ENCODE measurements around the gene SNAPC4.

Gene SNAPC4

DNA sequence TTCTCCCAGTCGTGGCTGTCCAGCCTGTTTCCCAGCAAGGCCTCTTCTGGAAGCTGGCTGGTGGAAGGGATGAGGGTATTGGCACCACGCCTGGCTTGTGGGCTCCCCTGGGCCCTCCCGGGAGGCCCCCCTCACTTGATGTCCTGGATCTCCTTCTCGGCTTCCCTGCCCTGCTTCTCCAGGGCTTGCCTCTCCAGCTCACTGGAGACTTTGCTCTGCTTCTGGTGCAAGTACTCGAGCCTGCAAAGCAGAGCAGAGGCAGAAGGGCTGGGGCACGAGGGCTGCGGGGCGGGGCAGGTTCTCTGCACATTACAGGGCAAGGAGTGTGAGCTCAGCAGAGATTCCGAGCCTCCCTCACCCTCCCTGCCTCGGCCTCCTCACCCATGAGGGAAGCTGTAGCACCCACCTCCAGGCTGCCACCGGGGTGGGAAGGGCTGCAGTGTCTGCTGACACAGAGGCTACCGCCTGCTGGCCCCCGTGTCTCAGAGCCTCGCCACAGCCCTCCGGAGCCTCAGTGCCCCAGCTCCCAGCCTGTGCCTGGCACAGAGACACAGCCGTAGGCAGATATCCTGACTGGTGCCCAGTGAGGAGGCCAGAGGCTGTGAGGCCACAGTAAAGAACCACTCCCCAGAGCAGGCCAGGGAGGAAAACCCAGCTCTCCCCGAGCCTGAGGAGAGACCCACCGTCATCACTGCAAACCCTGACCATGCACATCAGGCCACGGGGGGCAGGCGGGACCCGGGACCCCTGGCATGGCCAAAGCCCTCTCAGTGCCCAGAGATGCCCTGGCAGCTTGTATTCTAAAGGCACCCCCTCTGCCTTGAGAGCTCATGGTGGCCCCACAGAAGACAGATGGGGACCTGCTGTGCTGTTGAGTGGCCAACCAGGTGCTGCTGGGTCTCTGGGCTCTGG, 7.2 kb downstream of the SNAPC4 start:
- DNase-seq (ENCODE audit: low read depth in 2 of 2): no peak

DNA sequence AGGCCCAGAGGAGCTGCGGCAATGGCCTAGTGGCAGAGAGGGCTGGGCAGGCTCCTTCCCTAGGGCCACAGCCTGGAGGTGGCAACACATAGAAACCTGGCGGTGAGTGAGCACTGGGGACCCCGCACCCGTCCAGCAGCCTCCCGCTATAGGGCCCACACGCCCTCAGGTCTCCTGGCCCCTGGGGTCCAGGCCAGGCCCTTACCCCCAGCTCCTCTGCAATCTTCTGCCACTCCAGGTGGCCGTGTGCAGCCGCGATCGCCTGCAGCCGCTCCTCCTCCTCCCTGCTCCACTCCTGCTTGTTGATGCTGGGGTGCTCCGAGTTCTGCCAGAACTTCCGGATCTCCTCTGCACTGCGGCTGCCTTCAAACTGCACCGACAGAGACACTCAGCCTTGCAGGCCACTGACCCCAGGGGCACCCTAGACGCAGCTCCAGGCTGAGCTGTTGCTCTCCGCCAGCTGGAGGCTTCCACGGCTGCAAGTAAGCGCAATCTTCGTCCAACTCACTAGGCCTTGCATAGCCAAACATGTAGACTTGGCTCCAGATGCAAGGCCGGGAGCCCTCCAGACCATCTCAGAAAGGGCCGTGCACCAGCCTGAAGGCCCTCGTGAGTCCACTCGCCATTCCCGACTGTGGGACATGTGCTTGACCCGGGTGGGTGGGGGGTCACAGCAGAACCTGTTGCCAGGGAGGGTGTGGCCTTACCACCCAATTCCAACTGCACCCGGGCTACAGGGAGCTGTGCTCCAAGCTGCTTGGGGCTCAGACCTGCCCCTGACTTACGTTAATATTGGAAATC, 8.0 kb downstream of the SNAPC4 start:
- DNase-seq (ENCODE audit: low read depth in 2 of 2): no peak

DNA sequence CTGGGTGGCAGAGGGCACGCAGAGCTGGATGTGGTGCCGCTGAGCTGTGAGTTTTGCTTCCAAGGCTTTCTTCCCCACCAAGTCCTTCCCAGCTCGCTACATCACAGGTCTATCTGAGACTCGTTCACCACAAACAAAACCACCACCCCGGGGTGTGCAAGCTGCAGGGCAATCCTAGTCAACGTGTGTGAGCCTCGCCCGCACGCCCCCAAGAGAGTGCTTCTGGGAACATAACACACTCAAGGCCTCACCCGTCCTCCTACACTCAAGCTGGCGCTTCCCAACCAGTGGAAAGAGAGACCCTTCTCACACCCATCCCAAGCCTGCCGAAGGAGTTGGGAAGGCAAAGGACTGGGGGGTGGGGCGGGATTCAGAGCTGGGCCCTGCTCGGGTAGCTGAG, 10.6 kb downstream of the SNAPC4 start:
- no peak for DNase-seq (ENCODE audit: low read depth in 2 of 2)

DNA sequence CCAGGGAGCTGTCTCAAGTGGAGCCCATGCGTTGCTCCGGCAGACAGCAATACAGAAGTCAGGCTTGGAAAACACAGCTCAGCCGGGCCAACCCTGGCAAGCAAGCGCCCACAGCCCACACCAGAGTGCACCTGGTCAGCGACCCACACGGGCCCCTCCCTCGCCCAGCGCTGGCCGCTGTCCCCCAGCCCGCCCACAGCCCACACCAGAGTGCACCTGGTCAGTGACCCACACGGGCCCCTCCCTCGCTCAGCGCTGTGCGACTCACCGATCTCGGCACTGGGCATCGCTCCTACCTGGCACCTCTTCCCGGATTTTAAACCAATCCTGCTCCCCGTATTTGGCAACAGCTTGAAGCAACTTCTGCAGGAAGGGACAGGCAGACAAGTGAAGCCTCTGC, 12.8 kb downstream of the SNAPC4 start:
- no peak for DNase-seq (ENCODE audit: low read depth in 2 of 2)

DNA sequence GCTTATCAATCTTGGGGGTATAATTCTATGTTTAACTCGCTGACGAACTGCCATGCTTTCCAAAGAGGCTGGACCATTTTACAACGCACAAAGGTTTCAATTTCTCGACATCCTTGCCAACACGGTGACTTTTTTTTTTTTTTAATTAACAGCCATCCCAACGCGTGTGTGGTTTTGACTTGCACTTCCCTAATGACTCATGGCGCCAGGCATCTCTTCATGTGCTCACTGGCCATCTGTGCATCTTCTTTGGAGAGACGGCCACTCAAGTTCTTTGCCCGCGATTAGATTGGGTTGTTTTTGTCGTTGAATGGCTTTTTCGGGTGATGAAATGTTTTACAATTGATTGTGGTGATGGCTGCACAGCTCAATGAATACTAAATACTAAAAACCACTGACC, 14.0 kb downstream of the SNAPC4 start:
- no peak for DNase-seq (ENCODE audit: low read depth in 2 of 2)

DNA sequence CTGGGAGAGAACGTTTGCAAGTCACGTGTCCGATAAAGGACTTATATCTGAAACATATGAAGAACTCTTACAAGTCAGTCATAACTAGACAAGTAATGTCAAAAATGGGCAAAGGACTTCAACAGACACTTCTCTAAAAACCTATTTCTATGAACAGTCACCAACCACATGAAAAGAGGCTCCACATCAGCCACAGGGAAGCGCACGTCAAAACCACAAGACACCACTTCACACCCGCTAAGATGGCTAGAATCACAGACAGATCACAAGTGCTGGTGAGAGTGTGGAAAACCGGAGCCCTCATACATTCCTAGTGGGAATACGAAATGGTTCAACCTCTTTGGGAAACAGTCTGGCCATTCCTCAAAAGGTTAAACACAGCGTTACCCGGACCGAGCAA, 15.0 kb downstream of the SNAPC4 start:
- DNase-seq (ENCODE audit: low read depth in 2 of 2): no peak

DNA sequence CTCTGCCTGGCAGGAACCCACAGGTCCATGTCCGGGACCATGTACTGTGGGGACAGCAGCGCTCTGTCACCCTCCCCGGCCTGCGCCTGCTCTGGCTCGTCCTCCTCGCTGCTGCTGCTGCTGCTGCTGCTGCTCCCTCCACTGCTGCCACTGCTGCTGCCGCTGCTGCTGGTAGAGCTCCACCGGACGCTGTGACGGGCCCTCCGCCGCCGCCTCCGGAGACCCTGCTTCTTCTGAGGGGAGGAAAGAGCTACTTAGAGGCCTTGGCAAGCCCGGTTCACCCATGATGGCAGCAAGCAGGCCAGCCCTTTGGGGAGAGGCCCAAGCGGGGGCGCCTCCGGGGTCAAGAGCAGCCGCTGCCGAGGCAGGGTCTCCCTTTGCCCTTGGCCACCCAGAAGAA, 16.5 kb downstream of the SNAPC4 start:
- DNase-seq (ENCODE audit: low read depth in 2 of 2): no peak

DNA sequence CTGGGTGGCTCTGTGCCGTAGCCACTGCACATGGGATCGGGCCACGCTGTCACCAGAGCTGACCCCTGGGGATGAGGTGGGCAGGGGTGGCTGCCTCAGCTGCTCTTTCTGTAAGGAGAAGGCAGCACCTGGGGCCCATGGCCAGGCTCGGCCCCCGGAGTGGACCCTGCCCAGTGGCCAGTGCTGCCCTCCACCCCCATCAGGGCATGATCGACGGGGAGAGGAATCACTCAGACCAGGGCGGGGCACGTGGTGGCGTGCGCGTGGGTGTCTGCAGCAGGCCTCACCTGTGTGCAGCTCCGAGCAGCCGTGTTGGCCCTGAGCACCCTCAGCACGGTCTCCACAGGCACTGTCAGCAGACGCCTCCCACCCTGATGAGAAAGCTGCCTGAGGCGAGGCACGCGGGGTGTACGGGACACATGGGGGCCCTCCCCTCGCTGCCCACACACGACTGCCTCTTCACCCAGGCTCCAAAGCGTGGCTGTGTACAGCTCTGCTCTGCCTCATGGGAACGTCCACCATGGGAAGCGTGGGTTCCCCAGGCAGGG, 17.9 kb downstream of the SNAPC4 start:
- DNase-seq (ENCODE audit: low read depth in 2 of 2): no peak

DNA sequence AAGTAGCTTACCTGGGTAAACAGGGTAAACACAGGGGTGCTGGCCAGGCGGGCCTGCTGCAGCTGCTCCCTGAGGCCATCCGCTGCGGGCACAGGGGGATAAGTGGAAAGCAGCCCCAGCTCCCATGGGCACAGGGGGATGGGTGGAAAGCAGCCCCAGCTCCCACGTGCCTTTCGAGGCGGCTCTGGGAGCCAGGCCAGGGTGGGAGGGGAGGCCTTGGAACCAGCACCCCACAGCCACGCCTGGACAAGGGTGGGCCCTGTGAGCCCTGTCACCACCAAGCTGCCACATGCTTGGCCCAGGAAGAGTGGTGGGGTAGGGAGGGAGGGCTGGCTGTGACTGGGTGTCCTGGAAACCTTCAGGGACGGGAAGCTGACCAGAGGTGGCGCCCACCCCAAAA, 18.7 kb downstream of the SNAPC4 start:
- no peak for DNase-seq (ENCODE audit: low read depth in 2 of 2)

DNA sequence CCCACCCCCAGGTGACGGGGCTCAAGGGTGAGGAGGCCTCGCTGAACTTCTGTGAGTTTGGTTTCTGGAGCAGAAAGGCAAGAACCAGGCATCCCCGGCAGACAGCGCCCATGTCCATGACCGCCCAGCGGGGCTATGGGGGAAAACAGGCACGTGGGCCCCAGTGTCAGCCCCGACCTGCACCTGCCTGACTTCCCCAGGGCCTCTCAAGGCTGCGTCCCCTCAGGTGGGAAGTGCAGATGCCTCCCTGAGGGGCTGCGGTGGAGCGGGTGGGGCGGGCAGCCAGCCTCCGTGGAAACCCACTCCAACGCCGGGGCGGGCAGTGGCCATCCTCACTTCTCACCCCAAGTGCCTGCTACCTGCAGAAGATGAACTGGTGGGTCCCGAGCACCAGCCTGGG, 19.6 kb downstream of the SNAPC4 start:
- no peak for DNase-seq (ENCODE audit: low read depth in 2 of 2)

DNA sequence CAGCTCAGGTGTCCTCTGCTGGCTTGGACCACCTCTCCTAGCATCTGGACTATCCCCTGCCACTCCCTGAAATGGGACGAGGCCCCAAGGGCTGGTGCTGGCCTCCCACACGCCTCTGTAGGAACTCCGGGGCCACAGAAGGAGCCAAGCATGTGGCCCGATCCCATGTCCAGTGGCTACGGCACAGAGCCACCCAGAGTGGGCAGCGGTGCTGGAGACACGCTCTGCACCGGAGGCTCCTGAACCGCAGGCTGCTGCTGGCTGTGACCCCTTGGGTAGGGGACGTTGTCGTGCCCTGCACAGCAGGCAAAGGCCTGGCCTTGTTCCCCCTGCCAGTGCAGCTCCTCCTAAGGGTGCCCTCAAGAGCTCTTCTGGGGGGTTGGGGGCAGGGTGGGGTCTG, 20.1 kb downstream of the SNAPC4 start:
- no peak for DNase-seq (ENCODE audit: low read depth in 2 of 2)

DNA sequence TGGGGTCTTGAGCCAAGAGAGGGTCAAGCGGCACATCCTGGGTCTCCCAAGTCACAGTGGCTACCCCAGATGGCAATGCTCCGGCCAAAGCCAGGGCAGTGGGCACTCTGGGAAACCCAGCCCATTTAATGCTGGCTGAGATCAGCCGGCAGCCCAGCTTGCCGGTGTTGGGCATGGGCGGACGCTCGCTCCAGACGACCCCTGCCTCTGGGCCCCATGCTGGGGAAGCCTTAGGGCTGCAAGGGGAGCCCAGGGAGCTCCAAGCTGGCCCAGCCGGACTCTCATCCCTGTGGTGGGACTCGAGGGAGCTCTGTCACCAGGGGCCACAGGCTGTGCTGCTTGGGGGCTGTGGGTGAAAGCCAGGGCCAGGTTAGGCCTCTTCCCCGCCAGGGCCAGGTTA, 20.6 kb downstream of the SNAPC4 start:
- no peak for DNase-seq (ENCODE audit: low read depth in 2 of 2)

DNA sequence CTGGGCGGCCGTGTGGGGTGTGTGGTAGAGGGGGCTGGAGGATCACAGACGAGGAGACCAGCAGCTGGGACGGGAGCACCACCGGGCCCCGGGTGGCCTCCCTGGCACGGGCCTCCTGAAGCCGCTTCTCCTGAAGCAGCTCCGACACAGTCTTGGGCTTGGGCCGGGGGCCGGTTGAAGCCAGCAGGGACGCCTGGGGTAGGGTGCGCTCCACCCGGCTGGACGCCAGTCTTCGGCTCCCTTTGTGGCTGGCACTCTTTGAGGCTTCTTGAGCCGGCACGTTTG, 21.0 kb downstream of the SNAPC4 start:
- no peak for DNase-seq (ENCODE audit: low read depth in 2 of 2)

DNA sequence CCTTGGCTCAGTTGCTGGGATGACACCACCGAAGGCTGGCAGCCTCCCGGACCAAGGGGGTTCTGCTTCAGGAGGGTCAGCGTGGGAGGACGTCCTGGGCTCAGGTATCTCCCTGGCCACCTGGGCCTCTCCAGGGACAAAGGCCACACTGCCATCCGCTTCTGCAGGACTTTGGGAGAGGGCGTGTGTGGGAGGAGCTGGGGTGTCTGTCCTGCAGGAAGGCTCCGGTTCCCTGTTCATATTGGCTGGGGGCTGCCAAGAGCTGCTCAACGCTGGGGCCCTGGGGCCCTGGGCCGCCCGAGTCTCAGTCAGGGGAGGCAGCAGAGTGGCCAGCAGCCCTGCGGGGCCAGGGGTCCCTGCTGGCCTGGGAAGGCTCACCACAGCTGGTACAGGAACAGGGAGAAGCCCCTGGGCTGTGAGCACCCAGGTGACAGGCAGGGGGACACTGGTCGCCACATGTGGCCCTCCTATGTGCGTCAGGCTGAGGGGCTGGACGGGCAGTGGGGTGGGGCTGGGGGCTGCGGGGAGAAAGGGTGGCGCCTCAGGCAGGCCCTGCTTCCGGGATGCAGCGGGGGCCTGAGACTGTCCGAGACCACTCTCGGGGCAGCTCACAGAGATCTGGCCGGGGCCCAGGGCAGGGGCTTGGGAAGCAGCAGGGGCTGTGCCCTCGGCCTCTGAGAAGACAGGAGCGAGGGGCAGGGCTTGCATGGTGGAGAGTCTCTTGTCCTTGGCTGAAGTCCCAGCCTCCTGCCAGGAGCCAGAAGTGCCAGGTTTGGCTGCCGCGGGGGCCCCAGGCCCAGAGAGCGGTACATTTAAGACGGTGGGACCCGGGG, 21.6 kb downstream of the SNAPC4 start:
- no peak for DNase-seq (ENCODE audit: low read depth in 2 of 2)

DNA sequence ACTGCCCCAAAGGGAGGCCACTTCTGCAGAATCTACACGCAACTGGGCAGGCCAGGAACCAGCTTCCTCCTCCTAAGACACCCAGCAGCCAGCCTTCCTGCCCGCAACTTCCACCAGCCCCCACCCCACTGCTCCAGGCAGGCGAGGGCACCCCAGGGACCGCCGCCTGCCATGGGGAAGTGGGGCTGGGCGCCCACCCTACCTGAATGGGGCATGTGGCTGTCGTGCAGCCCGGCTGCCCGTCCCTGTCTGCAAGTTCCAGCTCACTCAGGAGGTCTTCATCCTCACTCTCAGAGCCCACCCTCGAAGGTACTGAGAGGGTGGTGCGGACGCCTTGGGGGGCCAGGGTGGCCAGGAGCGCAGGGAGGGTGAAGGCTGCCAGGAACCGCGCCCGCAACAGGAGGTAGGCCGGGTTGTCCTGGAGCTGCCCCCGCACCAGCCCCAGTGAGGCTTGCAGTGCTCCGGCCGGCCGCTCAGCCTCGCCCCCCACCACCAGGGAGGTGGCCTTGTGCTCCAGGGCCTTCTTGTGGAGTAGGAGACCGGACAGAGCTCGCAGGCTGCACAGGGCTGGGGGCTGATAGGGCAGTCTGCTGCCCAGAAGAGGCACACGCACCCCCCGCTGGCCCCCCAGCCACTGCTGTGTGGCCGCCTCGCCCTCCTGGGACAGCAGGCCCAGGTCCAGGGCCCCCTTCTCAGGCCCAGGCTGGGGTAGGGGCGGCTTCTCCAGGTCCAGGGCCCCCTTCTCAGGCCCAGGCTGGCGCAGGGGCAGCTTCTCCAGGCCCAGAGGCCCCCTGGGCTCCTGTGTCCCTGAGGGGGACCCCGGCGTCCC, 22.4 kb downstream of the SNAPC4 start:
- no peak for DNase-seq (ENCODE audit: low read depth in 2 of 2)

DNA sequence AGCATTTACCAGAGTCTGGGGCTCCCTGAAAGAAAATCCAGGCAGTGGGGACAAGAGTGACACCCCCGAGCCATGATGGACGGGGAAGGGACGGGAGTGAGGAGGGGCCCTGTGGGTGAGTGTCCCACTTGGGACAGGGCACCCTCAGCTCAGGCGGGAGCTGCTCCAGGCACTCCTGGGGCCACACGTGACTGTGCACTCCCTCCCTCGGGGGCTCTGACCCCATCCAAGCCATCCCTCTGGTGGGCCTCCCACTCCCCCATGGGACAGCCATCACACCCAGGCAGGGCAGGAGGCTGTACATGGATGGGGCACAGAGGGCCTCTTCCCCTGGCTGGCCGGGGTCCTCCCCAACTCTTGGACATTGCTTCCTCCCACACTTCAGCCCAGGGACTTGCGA, 23.5 kb downstream of the SNAPC4 start:
- no peak for DNase-seq (ENCODE audit: low read depth in 2 of 2)

DNA sequence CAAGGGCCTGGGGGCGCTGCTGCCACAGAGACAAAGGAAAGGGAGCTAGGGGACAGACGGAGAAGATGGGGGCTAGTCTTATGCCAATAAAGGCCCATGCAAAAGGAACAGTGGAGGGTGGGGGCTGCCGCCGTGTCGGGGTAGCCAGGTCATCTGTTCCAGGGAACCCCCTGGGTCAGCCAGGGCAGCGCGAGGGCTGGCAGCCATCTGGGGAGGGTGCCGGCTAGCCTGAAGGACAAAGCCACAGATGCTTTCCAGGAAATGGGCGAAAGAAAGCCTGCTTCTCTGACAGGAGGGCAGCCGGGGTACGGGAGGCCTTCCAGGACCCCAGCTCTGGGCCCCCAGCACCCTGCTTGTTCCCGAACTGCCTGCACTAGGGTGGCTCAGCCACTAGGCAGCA, 24.9 kb downstream of the SNAPC4 start:
- DNase-seq (ENCODE audit: low read depth in 2 of 2): no peak

DNA sequence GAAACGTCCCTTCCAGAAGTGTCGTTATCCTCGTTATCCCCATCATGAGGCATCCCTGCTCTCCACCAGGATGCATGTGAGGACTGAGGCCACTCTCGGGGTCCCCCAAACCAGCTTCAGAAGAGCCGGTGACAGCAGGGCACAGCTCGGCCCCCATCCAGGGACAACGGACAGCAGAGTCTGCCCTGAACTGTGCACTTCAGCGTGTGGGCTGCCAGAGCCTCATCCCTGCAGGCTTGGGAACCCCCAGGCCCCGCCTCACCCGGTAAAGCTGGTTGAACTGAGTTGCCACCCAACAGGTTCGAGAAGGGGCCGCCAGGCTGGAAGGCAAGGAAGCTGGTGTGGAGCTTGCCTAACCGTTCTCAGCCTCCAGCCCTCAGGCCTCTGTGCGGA, 25.8 kb downstream of the SNAPC4 start:
- no peak for DNase-seq (ENCODE audit: low read depth in 2 of 2)

DNA sequence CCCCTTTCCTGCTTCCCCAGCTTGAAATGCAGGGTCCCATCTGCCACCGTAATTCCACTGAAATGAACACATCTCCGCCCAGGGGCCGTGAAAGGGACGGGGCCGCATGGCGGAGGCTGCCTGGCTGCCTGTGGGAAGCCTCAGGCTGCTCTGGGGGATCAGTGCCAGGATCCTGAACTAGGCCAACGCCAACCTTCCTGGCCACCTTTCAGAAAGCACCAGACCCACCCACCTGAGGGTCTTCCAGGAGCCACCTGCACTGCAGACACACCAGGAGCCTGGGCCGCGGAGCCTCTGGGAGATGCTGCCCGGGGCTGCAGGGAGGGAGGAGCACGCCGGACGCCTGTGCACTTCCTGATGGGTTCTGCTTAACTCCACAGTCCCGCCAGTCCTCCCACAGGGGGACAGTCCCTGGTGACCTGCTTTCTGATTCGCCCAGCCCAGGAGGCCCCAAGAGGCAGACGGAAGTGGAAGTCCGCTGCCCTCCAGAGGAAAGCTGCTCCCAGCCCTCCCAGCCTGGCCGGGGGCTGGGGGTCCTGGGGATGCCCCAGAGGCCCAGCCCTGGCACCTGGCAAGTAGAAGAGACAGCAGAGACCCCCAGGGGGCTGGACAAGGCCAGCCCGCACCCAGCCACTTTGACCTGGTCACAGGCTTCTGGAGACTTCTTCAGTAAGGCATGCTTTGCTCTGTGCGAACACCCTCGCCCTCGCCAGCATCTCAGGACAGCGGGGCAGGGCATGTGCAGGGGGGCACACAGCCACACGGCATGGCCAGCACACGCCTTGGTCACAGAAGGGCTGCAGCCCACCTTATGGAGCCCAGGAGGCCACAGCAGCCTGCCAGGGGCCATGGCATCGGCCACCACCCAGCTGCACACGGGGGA, 26.4 kb downstream of the SNAPC4 start, which contains the start of gene CARD9:
CARD9 (minus strand) TSS at position 370 of the 883 bp plus-strand sequence. CDS start 1,591 bp downstream, outside the sequence.
- DNase-seq (ENCODE audit: low read depth in 2 of 2): no peak
